HG02973 (cell line): Measurements from ENCODE around the gene EEIG2.

Experiments used
- ATAC-seq: cut with Tn5 transposase; IDR thresholded peaks from one replicate; pipeline ENCODE4 v1.9.1; 2021; ENCODE audit warnings: moderate library complexity; ENCODE audit not compliant: unreplicated experiment

Gene EEIG2

GRCh38 chr1:108583757-108584427 lies 24.0 kb downstream of the EEIG2 start:
- no peak for ATAC-seq

GRCh38 chr1:108584428-108584856 lies 24.5 kb downstream of the EEIG2 start:
- no peak for ATAC-seq

GRCh38 chr1:108585313-108585712 lies 25.4 kb downstream of the EEIG2 start:
- ATAC-seq: no peak

- no peak for ATAC-seq
Measured at GRCh38 chr1:108590441-108590840, 30.5 kb downstream of the EEIG2 start.

- ATAC-seq: no peak
Measured at GRCh38 chr1:108590957-108591356, 31.1 kb downstream of the EEIG2 start.

- ATAC-seq: no peak
Measured at GRCh38 chr1:108591466-108591865, 31.6 kb downstream of the EEIG2 start.

GRCh38 chr1:108592030-108592759 lies 32.3 kb downstream of the EEIG2 start:
- ATAC-seq: peak; percentile 47

GRCh38 chr1:108593448-108593847 lies 33.5 kb downstream of the EEIG2 start:
- ATAC-seq: no peak

- no peak for ATAC-seq
Measured at GRCh38 chr1:108595507-108595906, 35.6 kb downstream of the EEIG2 start.

- no peak for ATAC-seq
Measured at GRCh38 chr1:108597041-108597440, 37.1 kb downstream of the EEIG2 start.

- no peak for ATAC-seq
Measured at GRCh38 chr1:108598340-108598739, 38.4 kb downstream of the EEIG2 start.

GRCh38 chr1:108600504-108600903 lies 40.6 kb downstream of the EEIG2 start:
- no peak for ATAC-seq

GRCh38 chr1:108601708-108602410 lies 42.0 kb downstream of the EEIG2 start:
- ATAC-seq: no peak

- no peak for ATAC-seq
Measured at GRCh38 chr1:108605633-108606032, 45.7 kb downstream of the EEIG2 start.

- no peak for ATAC-seq
Measured at GRCh38 chr1:108606478-108606877, 46.6 kb downstream of the EEIG2 start.

GRCh38 chr1:108609483-108610049 lies 49.7 kb downstream of the EEIG2 start:
- no peak for ATAC-seq
